ENCODE data around the gene GRAMD1B. TPM values are rescaled to one million over a fixed set of nuclear protein-coding genes. Genes with fewer than 3 reads are reported as not detected.
A peak's percentile ranks its signal among the peaks of the same experiment; 100 is the strongest.

The GRAMD1B gene
- total RNA-seq, 1 experiment from 2014 or later: 82.1 TPM

- H3K9me2 ChIP-seq (replicated peaks; ENCODE audit: low read length): no peaks in the 10 kb centered on the region
- H3K27ac ChIP-seq (ENCODE audit: low read length): no peak overlapping the region
- no peaks in the 10 kb centered on the region for H3K27me3 ChIP-seq (ENCODE audit: low read length)
- 0 out of 2 replicates have a peak, but pooled peaks cover 3% of the 10 kb centered on the region for H3K4me1 ChIP-seq (ENCODE audit: insufficient read depth, low read length)
- H3K4me2 ChIP-seq (ENCODE audit: low read length): no peak overlapping the region
- no peak overlapping the region for H3K4me3 ChIP-seq (ENCODE audit: low read length)
- H3F3A ChIP-seq (ENCODE audit: low read length, unreplicated experiment): no peaks in the 10 kb centered on the region
- no peak overlapping the region for H3K9ac ChIP-seq (ENCODE audit: low read length)
- no peaks in the 10 kb centered on the region for H4K20me1 ChIP-seq (ENCODE audit: low read length)
- no peaks in the 10 kb centered on the region for H3K9me3 ChIP-seq (ENCODE audit: low read length)
- H3K36me3 ChIP-seq (ENCODE audit: low read depth, low read length): peaks cover 3% of the 10 kb centered on the region; the same call in 1 of the 2 replicates
- no peaks in the 10 kb centered on the region for H3K79me2 ChIP-seq (ENCODE audit: low read length)
- no TSS peak for BruUV-seq (replicated peaks)
- ChIA-PET POLR2A (ENCODE audit: unreplicated experiment) (no interaction called here), CTCF (no interaction called here)
- intact Hi-C loops (cut with micrococcal nuclease): loop anchor here (1.0 kb wide), 1 partner anchor 127 kb away; no protein-coding TSS in a partner anchor
- TF ChIP-seq CTCF (conservative IDR thresholded peaks at IDR 0.05; ENCODE audit: low read depth, low read length) (no peak), EZH2phosphoT487 (IDR thresholded peaks at IDR 0.05; ENCODE audit: borderline replicate concordance, low read length) (no peak), EZH2 (IDR thresholded peaks at IDR 0.05; ENCODE audit: low read length, unreplicated experiment) (no peak)
- no peak overlapping the region for H2AFZ ChIP-seq (ENCODE audit: low read length)
- ATAC-seq (peak; percentile 24), DNase-seq (no peak)
Observed at GRCh38 chr11:123580137-123580536, 150.1 kb downstream of the GRAMD1B start.

- Histone ChIP-seq H4K20me1 (ENCODE audit: low read length) (no peaks in the 10 kb centered on the region), H3K27ac (ENCODE audit: low read length) (no peak overlapping the region), H3K4me3 (ENCODE audit: low read length) (no peak overlapping the region), H3K9me2 (replicated peaks; ENCODE audit: low read length) (no peaks in the 10 kb centered on the region), H3K9me3 (ENCODE audit: low read length) (no peaks in the 10 kb centered on the region), H3F3A (ENCODE audit: low read length, unreplicated experiment) (no peaks in the 10 kb centered on the region), H3K79me2 (ENCODE audit: low read length) (no peaks in the 10 kb centered on the region), H2AFZ (ENCODE audit: low read length) (no peak overlapping the region), H3K36me3 (ENCODE audit: low read depth, low read length) (peaks cover 3% of the 10 kb centered on the region; the same call in 1 of the 2 replicates), H3K9ac (ENCODE audit: low read length) (no peak overlapping the region), H3K27me3 (ENCODE audit: low read length) (no peaks in the 10 kb centered on the region), H3K4me1 (ENCODE audit: insufficient read depth, low read length) (0 out of 2 replicates have a peak, but pooled peaks cover 3% of the 10 kb centered on the region), H3K4me2 (ENCODE audit: low read length) (peak overlapping the region; percentile 28; the same call in 1 of the 2 replicates)
- ATAC-seq (peak; percentile 68), DNase-seq (peak; percentile 86)
- ChIA-PET CTCF (interaction anchor here (0.9 kb wide), 1 partner anchor 10 kb away, joined by 11 read pairs; no protein-coding TSS in a partner anchor), POLR2A (ENCODE audit: unreplicated experiment) (no interaction called here)
- TF ChIP-seq CTCF (conservative IDR thresholded peaks at IDR 0.05; ENCODE audit: low read depth, low read length) (peak; percentile 96), EZH2phosphoT487 (IDR thresholded peaks at IDR 0.05; ENCODE audit: borderline replicate concordance, low read length) (no peak), EZH2 (IDR thresholded peaks at IDR 0.05; ENCODE audit: low read length, unreplicated experiment) (no peak)
- no TSS peak for BruUV-seq (replicated peaks)
- intact Hi-C loops (cut with micrococcal nuclease): loop anchor here (1.0 kb wide), 1 partner anchor 127 kb away; no protein-coding TSS in a partner anchor
Observed at GRCh38 chr11:123580557-123581275, 150.6 kb downstream of the GRAMD1B start.
